GM12892 (cell line): ENCODE measurements around the gene KLHL30.

Experiments used
- POLR2A ChIP-seq: IDR thresholded peaks from 2 replicates; pipeline ENCODE4 v1.6.1; 2011; ENCODE audit warnings: low read depth, low read length, control low read depth
- POLR2AphosphoS5 ChIP-seq: IDR thresholded peaks from 2 replicates; pipeline ENCODE4 v1.6.1; 2011; ENCODE audit warnings: low read depth, low read length, control low read depth
- TAF1 ChIP-seq: IDR thresholded peaks from 2 replicates; pipeline ENCODE4 v1.6.1; 2011; ENCODE audit warnings: low read depth, mild to moderate bottlenecking, control low read depth, low read length, borderline replicate concordance

DNA sequence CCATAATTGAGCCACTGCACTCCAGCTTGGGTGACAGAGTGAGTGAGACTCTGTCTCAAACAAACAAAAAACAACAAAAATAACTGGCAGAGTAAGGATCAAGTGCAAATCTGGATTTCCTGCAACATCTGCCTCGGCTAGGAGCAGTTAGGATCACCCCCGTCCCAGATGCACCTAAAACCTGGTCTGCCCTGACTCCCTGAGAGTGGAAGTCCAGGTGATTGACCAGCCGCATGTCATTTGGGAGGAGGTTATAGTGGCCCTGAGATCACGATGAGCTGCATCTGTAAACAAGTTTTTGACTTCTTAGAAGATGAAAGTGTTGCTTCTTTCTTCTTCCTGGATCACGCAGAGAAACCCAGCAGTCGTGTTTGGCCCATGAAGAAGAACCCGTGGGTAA, 43.3 kb upstream of the KLHL30 start:
- TF ChIP-seq POLR2A (no peak), POLR2AphosphoS5 (no peak), TAF1 (no peak)
